Stimulated activated naive CD8-positive, alpha-beta T cell treated with anti-CD3 and anti-CD28 coated beads, Interleukin-15, Interleukin-2, amounts not matched to agents 100 ng/mL and 50 ng/mL, for 24 hours (primary cell): ENCODE measurements around the gene AGBL4.

Source experiments
- H3K27ac Mint-ChIP-seq: one replicate; pipeline ENCODE4 v1.8.0; 2021; ENCODE audit warnings: mild to moderate bottlenecking, mixed read lengths
- H3K27me3 Mint-ChIP-seq: one replicate; pipeline ENCODE4 v1.8.0; 2021; ENCODE audit warnings: mixed read lengths
- H3K36me3 Mint-ChIP-seq: one replicate; pipeline ENCODE4 v1.8.0; 2021; ENCODE audit warnings: low read depth, mixed read lengths
- H3K4me1 Mint-ChIP-seq: one replicate; pipeline ENCODE4 v1.8.0; 2021; ENCODE audit warnings: low read depth, mixed read lengths
- H3K4me3 Mint-ChIP-seq: one replicate; pipeline ENCODE4 v1.8.0; 2021; ENCODE audit warnings: mild to moderate bottlenecking, mixed read lengths
- H3K9me3 Mint-ChIP-seq: one replicate; pipeline ENCODE4 v1.8.0; 2021; ENCODE audit warnings: mixed read lengths

AGBL4 gene

DNA sequence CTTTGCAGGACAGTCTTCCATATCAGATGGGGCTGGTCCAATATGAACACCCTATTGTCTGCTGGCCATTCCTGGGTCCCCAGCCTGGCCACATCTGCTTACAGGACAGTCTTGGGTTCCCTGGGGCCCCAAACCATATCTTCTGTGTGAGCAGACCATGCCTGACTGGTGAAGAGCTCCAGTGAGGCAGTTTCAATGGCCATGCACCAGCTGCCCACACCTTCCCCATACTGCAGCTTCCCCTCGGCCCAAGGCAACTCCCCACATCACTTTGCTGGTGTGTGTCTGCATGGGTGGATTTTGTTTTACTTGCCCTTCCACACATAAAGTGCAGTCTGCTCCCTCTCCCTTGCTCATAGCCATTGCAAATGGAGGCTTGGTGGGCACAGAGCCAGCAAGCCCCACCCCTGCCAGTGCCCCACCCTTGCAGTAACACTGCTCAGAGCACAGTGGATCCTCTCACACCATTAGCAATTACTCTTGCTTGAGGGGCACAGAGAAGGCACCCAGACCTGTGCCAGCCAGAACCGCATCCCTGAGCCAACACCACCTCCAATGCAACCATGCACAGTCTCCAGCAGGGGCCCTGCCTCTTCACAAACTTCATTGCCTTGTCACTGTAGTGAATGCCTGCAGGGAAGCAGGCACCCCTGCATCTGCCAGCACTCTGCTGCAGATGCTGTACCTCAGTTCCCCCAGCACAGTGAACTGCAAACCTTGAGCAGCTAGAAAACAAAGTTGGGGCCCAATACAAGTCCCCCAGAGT is 772.6 kb downstream of the AGBL4 start:
- Mint-ChIP-seq H3K27ac (no peak overlapping the region), H3K4me3 (no peak overlapping the region), H3K9me3 (peaks cover 13% of the 10 kb centered on the region), H3K27me3 (peaks cover 6% of the 10 kb centered on the region), H3K4me1 (no peaks in the 10 kb centered on the region), H3K36me3 (no peaks in the 10 kb centered on the region)

- Mint-ChIP-seq H3K27me3 (peaks cover 4% of the 10 kb centered on the region), H3K27ac (no peak overlapping the region)
Observed at GRCh38 chr1:49240709-49241221, 783.0 kb downstream of the AGBL4 start.

GRCh38 chr1:49234988-49235387 is 788.8 kb downstream of the AGBL4 start:
- Mint-ChIP-seq H3K4me1 (no peaks in the 10 kb centered on the region), H3K9me3 (peaks cover 4% of the 10 kb centered on the region), H3K27me3 (no peaks in the 10 kb centered on the region), H3K4me3 (no peak overlapping the region), H3K27ac (no peak overlapping the region), H3K36me3 (no peaks in the 10 kb centered on the region)

More at GRCh38 chr1:49240709-49241221, 783.0 kb downstream of the AGBL4 start:
- Mint-ChIP-seq H3K9me3 (peaks cover 4% of the 10 kb centered on the region), H3K4me3 (no peak overlapping the region), H3K4me1 (no peaks in the 10 kb centered on the region), H3K36me3 (no peaks in the 10 kb centered on the region)

DNA sequence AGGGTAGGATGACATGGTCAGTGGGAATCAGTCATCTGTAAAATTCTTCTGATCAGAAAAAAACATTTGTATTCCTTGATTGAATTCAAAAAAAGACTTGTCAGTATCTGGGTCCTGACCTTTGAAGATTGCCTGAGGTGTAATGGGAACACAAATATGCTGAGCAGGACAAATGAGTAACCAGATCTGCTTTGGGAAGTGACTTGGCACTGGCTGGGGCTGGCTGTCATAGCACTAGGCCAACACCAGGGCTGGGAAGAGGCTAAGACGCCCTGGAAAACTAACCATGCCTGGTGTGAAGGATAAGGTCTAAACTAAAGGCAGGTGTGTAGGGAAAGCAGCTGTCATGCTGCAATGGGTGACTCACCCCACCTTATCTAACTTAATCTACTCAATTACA is 794.2 kb downstream of the AGBL4 start:
- no peak overlapping the region for H3K4me3 Mint-ChIP-seq

GRCh38 chr1:49226758-49227157 is 797.0 kb downstream of the AGBL4 start:
- H3K27ac Mint-ChIP-seq, result no peak overlapping the region
- no peaks in the 10 kb centered on the region for H3K27me3 Mint-ChIP-seq
- no peaks in the 10 kb centered on the region for H3K4me1 Mint-ChIP-seq
- no peaks in the 10 kb centered on the region for H3K36me3 Mint-ChIP-seq
- no peaks in the 10 kb centered on the region for H3K9me3 Mint-ChIP-seq
- no peak overlapping the region for H3K4me3 Mint-ChIP-seq

More for the DNA sequence above, 794.2 kb downstream of the AGBL4 start:
- no peaks in the 10 kb centered on the region for H3K27me3 Mint-ChIP-seq
- H3K36me3 Mint-ChIP-seq, result no peaks in the 10 kb centered on the region
- H3K27ac Mint-ChIP-seq, result no peak overlapping the region
- no peaks in the 10 kb centered on the region for H3K9me3 Mint-ChIP-seq
- H3K4me1 Mint-ChIP-seq, result no peaks in the 10 kb centered on the region

GRCh38 chr1:49225464-49225863 is 798.3 kb downstream of the AGBL4 start:
- no peaks in the 10 kb centered on the region for H3K4me1 Mint-ChIP-seq
- H3K27me3 Mint-ChIP-seq, result no peaks in the 10 kb centered on the region
- H3K36me3 Mint-ChIP-seq, result no peaks in the 10 kb centered on the region
- no peak overlapping the region for H3K27ac Mint-ChIP-seq
- no peak overlapping the region for H3K4me3 Mint-ChIP-seq
- H3K9me3 Mint-ChIP-seq, result no peaks in the 10 kb centered on the region

- Mint-ChIP-seq H3K4me3 (no peak overlapping the region), H3K27me3 (peaks cover 8% of the 10 kb centered on the region), H3K9me3 (peaks cover 11% of the 10 kb centered on the region), H3K4me1 (no peaks in the 10 kb centered on the region), H3K36me3 (no peaks in the 10 kb centered on the region), H3K27ac (no peak overlapping the region)
Observed at GRCh38 chr1:49213301-49213700, 810.5 kb downstream of the AGBL4 start.

- H3K36me3 Mint-ChIP-seq, result no peaks in the 10 kb centered on the region
- peaks cover 8% of the 10 kb centered on the region for H3K27me3 Mint-ChIP-seq
- no peak overlapping the region for H3K4me3 Mint-ChIP-seq
- no peak overlapping the region for H3K27ac Mint-ChIP-seq
- H3K4me1 Mint-ChIP-seq, result no peaks in the 10 kb centered on the region
- H3K9me3 Mint-ChIP-seq, result no peaks in the 10 kb centered on the region
Observed at GRCh38 chr1:49208712-49209111, 815.0 kb downstream of the AGBL4 start.

- H3K27ac Mint-ChIP-seq, result no peak overlapping the region
- no peak overlapping the region for H3K4me3 Mint-ChIP-seq
- H3K27me3 Mint-ChIP-seq, result peaks cover 17% of the 10 kb centered on the region
- no peaks in the 10 kb centered on the region for H3K36me3 Mint-ChIP-seq
- H3K9me3 Mint-ChIP-seq, result peaks cover 12% of the 10 kb centered on the region
- no peaks in the 10 kb centered on the region for H3K4me1 Mint-ChIP-seq
Observed at GRCh38 chr1:49204720-49205119, 819.0 kb downstream of the AGBL4 start.

DNA sequence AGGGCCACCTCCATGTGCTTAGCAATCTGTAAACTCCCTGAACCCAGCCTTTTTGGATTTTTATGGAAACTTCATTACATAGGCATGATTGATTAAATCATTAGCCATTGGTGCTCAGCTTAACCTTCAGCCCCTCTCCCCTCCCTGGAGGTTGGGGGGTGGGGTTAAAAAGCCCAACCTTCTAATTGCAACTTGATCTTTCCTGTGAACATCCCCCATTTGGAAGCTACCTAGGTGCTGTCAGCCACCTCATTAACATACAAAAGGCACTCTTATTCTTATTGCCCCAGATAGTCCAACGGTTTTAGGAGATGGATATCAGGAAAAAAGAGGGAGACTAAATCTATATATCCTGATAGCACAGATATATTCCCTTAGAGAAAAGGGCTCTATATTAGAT is 823.0 kb downstream of the AGBL4 start:
- Mint-ChIP-seq H3K9me3 (peaks cover 27% of the 10 kb centered on the region), H3K27ac (no peak overlapping the region), H3K27me3 (peaks cover 18% of the 10 kb centered on the region), H3K36me3 (no peaks in the 10 kb centered on the region), H3K4me3 (no peak overlapping the region), H3K4me1 (no peaks in the 10 kb centered on the region)

- no peaks in the 10 kb centered on the region for H3K4me1 Mint-ChIP-seq
- peaks cover 16% of the 10 kb centered on the region for H3K27me3 Mint-ChIP-seq
- no peak overlapping the region for H3K27ac Mint-ChIP-seq
- H3K36me3 Mint-ChIP-seq, result no peaks in the 10 kb centered on the region
- H3K4me3 Mint-ChIP-seq, result no peak overlapping the region
- H3K9me3 Mint-ChIP-seq, result peaks cover 35% of the 10 kb centered on the region
Observed at GRCh38 chr1:49199564-49199963, 824.2 kb downstream of the AGBL4 start.

DNA sequence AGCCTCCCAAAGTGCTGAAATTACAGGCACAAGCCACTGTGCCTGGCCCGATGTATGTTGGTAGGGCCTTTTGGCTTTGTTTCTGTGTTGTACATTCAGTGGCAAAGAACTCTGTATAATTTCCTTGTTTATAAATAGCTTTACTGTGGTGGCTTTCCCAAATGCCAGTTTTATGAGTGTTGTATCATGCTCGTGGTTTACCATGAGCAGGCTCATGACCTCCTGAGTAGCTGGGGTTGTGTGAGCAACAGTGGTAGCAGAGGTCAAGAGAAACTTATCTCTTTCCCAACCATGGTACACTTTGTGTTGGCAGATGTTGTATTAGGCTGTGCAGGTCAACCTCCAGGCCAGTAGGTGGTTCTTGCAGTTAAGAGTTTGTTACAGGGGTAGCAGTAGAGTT is 826.7 kb downstream of the AGBL4 start:
- Mint-ChIP-seq H3K36me3 (no peaks in the 10 kb centered on the region), H3K27ac (no peak overlapping the region), H3K4me3 (no peak overlapping the region), H3K27me3 (peaks cover 10% of the 10 kb centered on the region), H3K4me1 (no peaks in the 10 kb centered on the region), H3K9me3 (peaks cover 35% of the 10 kb centered on the region)

- H3K27ac Mint-ChIP-seq, result no peak overlapping the region
- H3K4me1 Mint-ChIP-seq, result no peaks in the 10 kb centered on the region
- H3K36me3 Mint-ChIP-seq, result no peaks in the 10 kb centered on the region
- H3K4me3 Mint-ChIP-seq, result no peak overlapping the region
- H3K27me3 Mint-ChIP-seq, result no peaks in the 10 kb centered on the region
- H3K9me3 Mint-ChIP-seq, result peaks cover 14% of the 10 kb centered on the region
Observed at GRCh38 chr1:49190138-49190537, 833.6 kb downstream of the AGBL4 start.

GRCh38 chr1:49187056-49187455 is 836.7 kb downstream of the AGBL4 start:
- H3K27me3 Mint-ChIP-seq, result no peaks in the 10 kb centered on the region
- no peaks in the 10 kb centered on the region for H3K4me1 Mint-ChIP-seq
- H3K4me3 Mint-ChIP-seq, result no peak overlapping the region
- no peaks in the 10 kb centered on the region for H3K36me3 Mint-ChIP-seq
- no peak overlapping the region for H3K27ac Mint-ChIP-seq
- H3K9me3 Mint-ChIP-seq, result peaks cover 6% of the 10 kb centered on the region

- H3K9me3 Mint-ChIP-seq, result peaks cover 6% of the 10 kb centered on the region
- H3K4me1 Mint-ChIP-seq, result no peaks in the 10 kb centered on the region
- H3K36me3 Mint-ChIP-seq, result no peaks in the 10 kb centered on the region
Observed at GRCh38 chr1:49185450-49185980, 838.2 kb downstream of the AGBL4 start.

GRCh38 chr1:49183489-49183888 is 840.3 kb downstream of the AGBL4 start:
- Mint-ChIP-seq H3K4me3 (no peak overlapping the region), H3K9me3 (peaks cover 6% of the 10 kb centered on the region), H3K36me3 (no peaks in the 10 kb centered on the region), H3K27ac (no peak overlapping the region), H3K27me3 (no peaks in the 10 kb centered on the region), H3K4me1 (no peaks in the 10 kb centered on the region)

More at GRCh38 chr1:49185450-49185980, 838.2 kb downstream of the AGBL4 start:
- Mint-ChIP-seq H3K4me3 (no peak overlapping the region), H3K27ac (no peak overlapping the region), H3K27me3 (no peaks in the 10 kb centered on the region)
